Parathyroid adenoma (tissue), 2 donors: ENCODE results near the gene DIAPH2.

Experiments
- H2AFZ ChIP-seq: fragments of 300-600 bp; sonication (generic); one replicate; pipeline ENCODE4 v1.7.0; 2017; ENCODE audit warnings: antibody characterized with exemption, mild to moderate bottlenecking
- H3K27ac ChIP-seq: fragments of 300-600 bp; sonication (generic); one replicate; pipeline ENCODE4 v1.7.0; 2017
- H3K27me3 ChIP-seq: fragments of 300-600 bp; sonication (generic); one replicate; pipeline ENCODE4 v1.7.0; 2017; ENCODE audit warnings: low read length; ENCODE audit not compliant: control insufficient read depth, insufficient read depth
- H3K36me3 ChIP-seq: fragments of 300-600 bp; sonication (generic); one replicate; pipeline ENCODE4 v1.7.0; 2017; ENCODE audit warnings: low read length; ENCODE audit not compliant: control insufficient read depth, insufficient read depth
- H3K4me1 ChIP-seq: fragments of 300-600 bp; sonication (generic); one replicate; pipeline ENCODE4 v1.7.0; 2017; ENCODE audit warnings: control low read depth
- H3K4me2 ChIP-seq: fragments of 300-600 bp; sonication (generic); one replicate; pipeline ENCODE4 v1.7.0; 2017; ENCODE audit warnings: low read length
- H3K4me3 ChIP-seq: fragments of 300-600 bp; sonication (generic); one replicate; pipeline ENCODE4 v1.7.0; 2017; ENCODE audit warnings: low read depth, low read length
- H3K79me2 ChIP-seq: fragments of 300-600 bp; sonication (generic); one replicate; pipeline ENCODE4 v1.7.0; 2017; ENCODE audit warnings: control low read depth
- H3K9ac ChIP-seq: fragments of 300-600 bp; sonication (generic); one replicate; pipeline ENCODE4 v1.7.0; 2017; ENCODE audit warnings: mild to moderate bottlenecking
- H3K9me3 ChIP-seq: fragments of 300-600 bp; sonication (generic); one replicate; pipeline ENCODE4 v1.7.0; 2017; ENCODE audit warnings: low read length; ENCODE audit not compliant: control insufficient read depth
- CTCF ChIP-seq: fragments of 300-600 bp; sonication (generic); IDR thresholded peaks from one replicate; pipeline ENCODE4 v1.7.0; 2017; ENCODE audit warnings: antibody characterized with exemption, mild to moderate bottlenecking
- donor health status: primary hyperparathyroidism.

Gene DIAPH2

GRCh38 chrX:96763608-96764007 is 79.0 kb downstream of the DIAPH2 start:
- no peaks in the 10 kb centered on the region for H3K79me2 ChIP-seq
- no peak for TF ChIP-seq CTCF
- H3K9me3 ChIP-seq: no peaks in the 10 kb centered on the region
- H2AFZ ChIP-seq: no peak overlapping the region
- H3K4me3 ChIP-seq: no peak overlapping the region
- no peak overlapping the region for H3K4me2 ChIP-seq
- H3K36me3 ChIP-seq: no peaks in the 10 kb centered on the region
- no peak overlapping the region for H3K9ac ChIP-seq
- no peak overlapping the region for H3K27ac ChIP-seq
- H3K27me3 ChIP-seq: no peaks in the 10 kb centered on the region
- H3K4me1 ChIP-seq: no peaks in the 10 kb centered on the region

- no peak overlapping the region for H2AFZ ChIP-seq
- no peak overlapping the region for H3K4me3 ChIP-seq
- H3K4me1 ChIP-seq: no peaks in the 10 kb centered on the region
- no peaks in the 10 kb centered on the region for H3K36me3 ChIP-seq
- H3K79me2 ChIP-seq: no peaks in the 10 kb centered on the region
- no peak overlapping the region for H3K4me2 ChIP-seq
- no peaks in the 10 kb centered on the region for H3K9me3 ChIP-seq
- no peak overlapping the region for H3K9ac ChIP-seq
- no peak overlapping the region for H3K27ac ChIP-seq
- no peaks in the 10 kb centered on the region for H3K27me3 ChIP-seq
- no peak for TF ChIP-seq CTCF
Observed at GRCh38 chrX:96764864-96765263, 80.2 kb downstream of the DIAPH2 start.

- no peaks in the 10 kb centered on the region for H3K9me3 ChIP-seq
- H3K9ac ChIP-seq: no peak overlapping the region
- no peaks in the 10 kb centered on the region for H3K79me2 ChIP-seq
- no peak overlapping the region for H3K27ac ChIP-seq
- H3K4me2 ChIP-seq: no peak overlapping the region
- peak; percentile 33 for TF ChIP-seq CTCF
- H3K27me3 ChIP-seq: no peaks in the 10 kb centered on the region
- H3K4me3 ChIP-seq: no peak overlapping the region
- no peak overlapping the region for H2AFZ ChIP-seq
- no peaks in the 10 kb centered on the region for H3K4me1 ChIP-seq
- no peaks in the 10 kb centered on the region for H3K36me3 ChIP-seq
Observed at GRCh38 chrX:96770315-96770714, 85.7 kb downstream of the DIAPH2 start.

- Histone ChIP-seq H3K27me3 (no peaks in the 10 kb centered on the region), H3K79me2 (no peaks in the 10 kb centered on the region), H3K9me3 (no peaks in the 10 kb centered on the region)
Observed at GRCh38 chrX:96771486-96771885, 86.8 kb downstream of the DIAPH2 start.

More at GRCh38 chrX:96771486-96771885, 86.8 kb downstream of the DIAPH2 start:
- Histone ChIP-seq H2AFZ (no peak overlapping the region), H3K4me3 (no peak overlapping the region), H3K27ac (no peak overlapping the region), H3K36me3 (no peaks in the 10 kb centered on the region), H3K9ac (no peak overlapping the region), H3K4me1 (no peaks in the 10 kb centered on the region), H3K4me2 (no peak overlapping the region)
- TF ChIP-seq CTCF: no peak
